ENCODE data around the gene ZNF536. TPM values are rescaled to one million over a fixed set of nuclear protein-coding genes. Genes with fewer than 3 reads are reported as not detected.

Gene ZNF536
- polyA plus RNA-seq, 1 donor (not counting 4 experiments of a cell fraction or from before 2014, with no cell fraction given): not detected

DNA sequence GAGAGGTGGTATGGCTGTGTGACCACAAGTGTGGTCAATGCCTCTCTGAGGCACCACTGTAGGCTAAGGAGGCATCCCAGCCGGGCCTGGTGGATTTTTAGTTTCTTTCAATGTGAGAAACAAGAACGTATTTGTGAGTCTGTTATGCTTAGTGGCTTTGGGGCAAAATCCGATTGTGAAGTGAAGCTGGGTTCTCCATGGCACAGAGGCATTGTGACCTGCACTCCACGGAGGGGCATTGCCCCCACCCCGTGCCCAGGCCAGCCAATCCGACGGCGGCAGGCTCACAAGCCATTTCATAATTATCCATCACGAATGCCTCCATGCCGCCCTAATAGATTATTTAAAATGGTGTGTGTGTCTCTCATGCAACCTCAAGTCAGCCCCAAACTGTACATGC, 151.6 kb downstream of the ZNF536 start:
- no peaks in the 10 kb centered on the region for H3K9me1 ChIP-seq (ENCODE audit: control insufficient read depth, extremely low read depth, insufficient read depth, low read length)
- H3K9me3 ChIP-seq (ENCODE audit: control insufficient read depth, low read depth, low read length): peaks cover 10% of the 10 kb centered on the region
- H3K4me1 ChIP-seq (ENCODE audit: control insufficient read depth, extremely low read depth, insufficient read depth, low read length): no peaks in the 10 kb centered on the region
- no peak overlapping the region for H3K4me2 ChIP-seq (ENCODE audit: control insufficient read depth, extremely low read depth, insufficient read depth, low read depth, low read length)
- H3K9ac ChIP-seq (ENCODE audit: control insufficient read depth, extremely low read depth, insufficient read depth, low read length): no peak overlapping the region
- H3K27me3 ChIP-seq (ENCODE audit: control insufficient read depth, extremely low read depth, insufficient read depth, low read length): no peaks in the 10 kb centered on the region
- no peak overlapping the region for H3K4me3 ChIP-seq (ENCODE audit: control insufficient read depth in 2 of 3, extremely low read depth in 1 of 3, insufficient read depth in 2 of 3, low read depth in 1 of 3, low read length in 3 of 3)
- no peaks in the 10 kb centered on the region for H3K36me3 ChIP-seq (ENCODE audit: control insufficient read depth in 2 of 2, extremely low read depth in 1 of 2, insufficient read depth in 2 of 2, low read length in 2 of 2)
- H3K27ac ChIP-seq (ENCODE audit: control insufficient read depth, insufficient read depth, low read length): no peak overlapping the region
- FAIRE-seq (no peak), DNase-seq (ENCODE audit: low read depth, low spot score) (no peak)
- no peaks in the 10 kb centered on the region for H4K20me1 ChIP-seq (ENCODE audit: control insufficient read depth, extremely low read depth, insufficient read depth, low read length)
- no peaks in the 10 kb centered on the region for H3K79me2 ChIP-seq (ENCODE audit: control insufficient read depth, insufficient read depth, low read length)
- TF ChIP-seq, protein P1, sequence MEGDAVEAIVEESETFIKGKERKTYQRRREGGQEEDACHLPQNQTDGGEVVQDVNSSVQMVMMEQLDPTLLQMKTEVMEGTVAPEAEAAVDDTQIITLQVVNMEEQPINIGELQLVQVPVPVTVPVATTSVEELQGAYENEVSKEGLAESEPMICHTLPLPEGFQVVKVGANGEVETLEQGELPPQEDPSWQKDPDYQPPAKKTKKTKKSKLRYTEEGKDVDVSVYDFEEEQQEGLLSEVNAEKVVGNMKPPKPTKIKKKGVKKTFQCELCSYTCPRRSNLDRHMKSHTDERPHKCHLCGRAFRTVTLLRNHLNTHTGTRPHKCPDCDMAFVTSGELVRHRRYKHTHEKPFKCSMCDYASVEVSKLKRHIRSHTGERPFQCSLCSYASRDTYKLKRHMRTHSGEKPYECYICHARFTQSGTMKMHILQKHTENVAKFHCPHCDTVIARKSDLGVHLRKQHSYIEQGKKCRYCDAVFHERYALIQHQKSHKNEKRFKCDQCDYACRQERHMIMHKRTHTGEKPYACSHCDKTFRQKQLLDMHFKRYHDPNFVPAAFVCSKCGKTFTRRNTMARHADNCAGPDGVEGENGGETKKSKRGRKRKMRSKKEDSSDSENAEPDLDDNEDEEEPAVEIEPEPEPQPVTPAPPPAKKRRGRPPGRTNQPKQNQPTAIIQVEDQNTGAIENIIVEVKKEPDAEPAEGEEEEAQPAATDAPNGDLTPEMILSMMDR (optimal IDR thresholded peaks at IDR 0.05 in 1 of 3, IDR thresholded peaks at IDR 0.05 in 1 of 3, conservative IDR thresholded peaks at IDR 0.05 in 1 of 3; ENCODE audit: extremely low read depth in 1 of 3, insufficient read depth in 2 of 3, low read length in 3 of 3): no peak
- no peak for TF ChIP-seq EZH2 (IDR thresholded peaks at IDR 0.05; ENCODE audit: low read length)
- H2AFZ ChIP-seq (ENCODE audit: control insufficient read depth, low read length): no peak overlapping the region
- dilution Hi-C loops (cut with MboI; ENCODE audit: extremely low pct_ligation_motif_present, low sequenced_read_pairs): no loop called here

DNA sequence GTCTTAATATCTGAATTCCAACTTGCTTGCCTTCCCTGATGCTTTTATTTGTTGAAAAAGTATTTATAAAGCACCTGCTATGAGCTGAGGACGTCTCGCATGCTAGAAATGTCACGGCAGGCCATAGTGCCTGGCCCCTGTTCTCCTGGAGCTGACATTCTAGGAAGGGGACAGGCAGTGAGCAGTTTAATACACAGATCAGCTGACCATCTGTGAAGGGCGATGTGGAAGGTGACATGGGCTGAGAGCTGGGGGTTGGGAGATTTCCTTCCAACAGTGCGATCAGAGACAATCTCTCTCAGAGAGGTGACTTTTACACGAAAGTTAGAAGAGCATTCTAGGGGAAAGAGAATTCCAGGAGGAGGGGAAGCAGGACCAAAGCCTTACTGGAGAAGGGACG, 153.2 kb downstream of the ZNF536 start:
- no peaks in the 10 kb centered on the region for H3K79me2 ChIP-seq (ENCODE audit: control insufficient read depth, insufficient read depth, low read length)
- peaks cover 6% of the 10 kb centered on the region for H3K9me3 ChIP-seq (ENCODE audit: control insufficient read depth, low read depth, low read length)
- dilution Hi-C loops (cut with MboI; ENCODE audit: extremely low pct_ligation_motif_present, low sequenced_read_pairs): no loop called here
- no peaks in the 10 kb centered on the region for H3K4me1 ChIP-seq (ENCODE audit: control insufficient read depth, extremely low read depth, insufficient read depth, low read length)
- TF ChIP-seq, protein P1 (optimal IDR thresholded peaks at IDR 0.05 in 1 of 3, IDR thresholded peaks at IDR 0.05 in 1 of 3, conservative IDR thresholded peaks at IDR 0.05 in 1 of 3; ENCODE audit: extremely low read depth in 1 of 3, insufficient read depth in 2 of 3, low read length in 3 of 3): no peak
- TF ChIP-seq EZH2 (IDR thresholded peaks at IDR 0.05; ENCODE audit: low read length): no peak
- no peak overlapping the region for H3K4me3 ChIP-seq (ENCODE audit: control insufficient read depth in 2 of 3, extremely low read depth in 1 of 3, insufficient read depth in 2 of 3, low read depth in 1 of 3, low read length in 3 of 3)
- no peaks in the 10 kb centered on the region for H4K20me1 ChIP-seq (ENCODE audit: control insufficient read depth, extremely low read depth, insufficient read depth, low read length)
- no peaks in the 10 kb centered on the region for H3K9me1 ChIP-seq (ENCODE audit: control insufficient read depth, extremely low read depth, insufficient read depth, low read length)
- no peak overlapping the region for H2AFZ ChIP-seq (ENCODE audit: control insufficient read depth, low read length)
- H3K27me3 ChIP-seq (ENCODE audit: control insufficient read depth, extremely low read depth, insufficient read depth, low read length): no peaks in the 10 kb centered on the region
- H3K9ac ChIP-seq (ENCODE audit: control insufficient read depth, extremely low read depth, insufficient read depth, low read length): no peak overlapping the region
- FAIRE-seq (no peak), DNase-seq (ENCODE audit: low read depth, low spot score) (no peak)
- H3K27ac ChIP-seq (ENCODE audit: control insufficient read depth, insufficient read depth, low read length): no peak overlapping the region
- no peaks in the 10 kb centered on the region for H3K36me3 ChIP-seq (ENCODE audit: control insufficient read depth in 2 of 2, extremely low read depth in 1 of 2, insufficient read depth in 2 of 2, low read length in 2 of 2)
- H3K4me2 ChIP-seq (ENCODE audit: control insufficient read depth, extremely low read depth, insufficient read depth, low read depth, low read length): no peak overlapping the region

All from keratinocyte (primary cell).